K562 (cell line): ENCODE measurements around the gene PIP5K1B. TPM values are rescaled to one million over a fixed set of nuclear protein-coding genes. Genes with fewer than 3 reads are reported as not detected.

Experiments used
- CBFA2T3 ChIP-seq: fragments of 450-650 bp; IDR thresholded peaks from 2 replicates; pipeline ENCODE4 v1.6.1; 2017
- CREB1 ChIP-seq, 2 experiments: sonication (generic) in 1 of 2; formaldehyde crosslinking in 1 of 2; IDR thresholded peaks; 2 replicates each; pipeline versions ENCODE4 v1.6.1 to v1.8.0; 2012 to 2022; ENCODE audit warnings: inconsistent platforms in 1 of 2, mild to moderate bottlenecking in 1 of 2, missing genetic modification reagents in 1 of 2, moderate library complexity in 1 of 2
- L3MBTL2 ChIP-seq: fragments of 450-650 bp; IDR thresholded peaks from 2 replicates; pipeline ENCODE4 v1.6.1; 2016; ENCODE audit warnings: mild to moderate bottlenecking, moderate library complexity
- MTA1 ChIP-seq: fragments of 450-650 bp; IDR thresholded peaks from 2 replicates; pipeline ENCODE4 v1.6.1; 2017; ENCODE audit warnings: borderline replicate concordance
- NR2C1 ChIP-seq, 2 experiments: fragments of 450-650 bp; IDR thresholded peaks; 2 replicates each; pipeline ENCODE4 v1.6.1; 2017; ENCODE audit warnings: mild to moderate bottlenecking in 2 of 2, antibody characterized with exemption in 1 of 2, inconsistent platforms in 1 of 2, missing compliant biosample characterization in 1 of 2, missing genetic modification characterization in 1 of 2
- polyA plus RNA-seq, 8 experiments: library from polyadenylated mRNA; depleted of rRNA in 4 of 8; stranded (reverse) in 5 of 8; unstranded in 3 of 8; fragments of >200 nt; fragmentation: Nextera tagmentation in 2 of 8; fragmentation: Illumina TruSeq in 1 of 8; extraction: Ambion mirVana in 2 of 8; extraction: Trizol in 1 of 8; gene quantifications; 2 replicates each; pipeline versions ENCODE4 v1.2.1 to v1.2.3, GENCODE V29; 2011 to 2014; ENCODE audit warnings: inconsistent platforms in 1 of 8, missing spikeins in 1 of 8
- total RNA-seq, 7 experiments: library from RNA; depleted of rRNA in 6 of 7; stranded (reverse); fragments of >200 nt in 6 of 7; fragmentation: Illumina TruSeq in 2 of 7; extraction: Trizol in 2 of 7; gene quantifications; 2 replicates each; pipeline versions ENCODE4 v1.2.1 to v1.2.3, GENCODE V29; 2011 to 2021; ENCODE audit warnings: low replicate concordance in 1 of 7
- TF ChIP-seq, protein P1 (sequence below): fragments of 450-650 bp; IDR thresholded peaks from 2 replicates; pipeline ENCODE4 v1.6.1; 2016; ENCODE audit warnings: mild to moderate bottlenecking, moderate library complexity
- TF ChIP-seq, protein P2 (sequence below): sonication (generic); formaldehyde crosslinking; IDR thresholded peaks from 2 replicates; pipeline ENCODE4 v1.9.0; 2022; ENCODE audit warnings: mild to moderate bottlenecking, missing genetic modification reagents
- TF ChIP-seq, protein P3 (sequence below): fragments of 450-650 bp; formaldehyde crosslinking; IDR thresholded peaks from 2 replicates; pipeline ENCODE4 v1.4.0; 2020; ENCODE audit warnings: mild to moderate bottlenecking, mixed read lengths

Gene PIP5K1B
- total and polyA plus RNA-seq, 9 of the 15 experiments (the other 6 are each of a cell fraction or from before 2014, with no cell fraction given) = 3.1 to 12.9 (median 7.4) TPM

DNA sequence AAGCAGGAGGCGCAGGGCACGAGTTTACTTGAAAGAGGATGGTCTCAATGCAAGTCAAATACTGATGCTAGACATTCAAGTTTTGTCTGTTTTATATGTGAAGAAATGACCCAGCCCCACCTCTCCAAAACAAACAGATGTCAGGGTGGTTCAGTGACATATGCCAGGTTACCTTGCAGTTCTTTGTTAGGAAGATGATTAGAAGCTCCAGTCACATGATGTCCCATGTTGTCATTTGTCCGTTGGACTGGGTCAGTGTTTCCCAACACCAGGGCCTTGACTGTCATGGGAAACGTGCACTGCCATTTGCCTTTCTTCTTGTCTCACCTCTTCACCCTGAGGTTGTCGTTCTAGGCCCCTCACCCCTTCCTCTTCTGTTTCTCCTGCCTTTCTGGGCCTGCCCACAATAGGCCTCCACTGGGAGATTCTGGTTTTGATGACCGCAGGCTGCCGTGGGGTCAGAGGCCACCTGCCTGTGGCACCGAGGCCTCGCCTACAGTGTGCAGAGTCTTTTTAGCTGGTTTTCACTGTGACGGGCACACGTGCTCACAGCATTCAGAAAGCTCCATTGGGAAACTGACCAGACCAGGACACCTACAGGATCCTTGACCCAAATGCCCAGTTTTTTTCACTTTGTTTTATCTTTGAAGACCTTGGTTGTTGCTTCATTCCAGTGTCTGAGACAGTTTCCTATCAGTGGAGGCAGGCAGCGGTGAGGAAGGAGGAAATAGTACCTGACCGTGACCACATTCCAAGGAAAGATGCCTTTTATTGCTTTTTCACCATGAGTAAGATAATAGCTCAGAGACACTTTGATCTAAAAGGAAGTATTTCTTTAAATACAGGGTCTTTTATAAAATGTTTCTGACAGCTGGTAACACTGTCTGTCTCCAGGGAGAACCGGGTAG lies 123.1 kb downstream of the PIP5K1B start (continued):
- TF ChIP-seq, protein P1, sequence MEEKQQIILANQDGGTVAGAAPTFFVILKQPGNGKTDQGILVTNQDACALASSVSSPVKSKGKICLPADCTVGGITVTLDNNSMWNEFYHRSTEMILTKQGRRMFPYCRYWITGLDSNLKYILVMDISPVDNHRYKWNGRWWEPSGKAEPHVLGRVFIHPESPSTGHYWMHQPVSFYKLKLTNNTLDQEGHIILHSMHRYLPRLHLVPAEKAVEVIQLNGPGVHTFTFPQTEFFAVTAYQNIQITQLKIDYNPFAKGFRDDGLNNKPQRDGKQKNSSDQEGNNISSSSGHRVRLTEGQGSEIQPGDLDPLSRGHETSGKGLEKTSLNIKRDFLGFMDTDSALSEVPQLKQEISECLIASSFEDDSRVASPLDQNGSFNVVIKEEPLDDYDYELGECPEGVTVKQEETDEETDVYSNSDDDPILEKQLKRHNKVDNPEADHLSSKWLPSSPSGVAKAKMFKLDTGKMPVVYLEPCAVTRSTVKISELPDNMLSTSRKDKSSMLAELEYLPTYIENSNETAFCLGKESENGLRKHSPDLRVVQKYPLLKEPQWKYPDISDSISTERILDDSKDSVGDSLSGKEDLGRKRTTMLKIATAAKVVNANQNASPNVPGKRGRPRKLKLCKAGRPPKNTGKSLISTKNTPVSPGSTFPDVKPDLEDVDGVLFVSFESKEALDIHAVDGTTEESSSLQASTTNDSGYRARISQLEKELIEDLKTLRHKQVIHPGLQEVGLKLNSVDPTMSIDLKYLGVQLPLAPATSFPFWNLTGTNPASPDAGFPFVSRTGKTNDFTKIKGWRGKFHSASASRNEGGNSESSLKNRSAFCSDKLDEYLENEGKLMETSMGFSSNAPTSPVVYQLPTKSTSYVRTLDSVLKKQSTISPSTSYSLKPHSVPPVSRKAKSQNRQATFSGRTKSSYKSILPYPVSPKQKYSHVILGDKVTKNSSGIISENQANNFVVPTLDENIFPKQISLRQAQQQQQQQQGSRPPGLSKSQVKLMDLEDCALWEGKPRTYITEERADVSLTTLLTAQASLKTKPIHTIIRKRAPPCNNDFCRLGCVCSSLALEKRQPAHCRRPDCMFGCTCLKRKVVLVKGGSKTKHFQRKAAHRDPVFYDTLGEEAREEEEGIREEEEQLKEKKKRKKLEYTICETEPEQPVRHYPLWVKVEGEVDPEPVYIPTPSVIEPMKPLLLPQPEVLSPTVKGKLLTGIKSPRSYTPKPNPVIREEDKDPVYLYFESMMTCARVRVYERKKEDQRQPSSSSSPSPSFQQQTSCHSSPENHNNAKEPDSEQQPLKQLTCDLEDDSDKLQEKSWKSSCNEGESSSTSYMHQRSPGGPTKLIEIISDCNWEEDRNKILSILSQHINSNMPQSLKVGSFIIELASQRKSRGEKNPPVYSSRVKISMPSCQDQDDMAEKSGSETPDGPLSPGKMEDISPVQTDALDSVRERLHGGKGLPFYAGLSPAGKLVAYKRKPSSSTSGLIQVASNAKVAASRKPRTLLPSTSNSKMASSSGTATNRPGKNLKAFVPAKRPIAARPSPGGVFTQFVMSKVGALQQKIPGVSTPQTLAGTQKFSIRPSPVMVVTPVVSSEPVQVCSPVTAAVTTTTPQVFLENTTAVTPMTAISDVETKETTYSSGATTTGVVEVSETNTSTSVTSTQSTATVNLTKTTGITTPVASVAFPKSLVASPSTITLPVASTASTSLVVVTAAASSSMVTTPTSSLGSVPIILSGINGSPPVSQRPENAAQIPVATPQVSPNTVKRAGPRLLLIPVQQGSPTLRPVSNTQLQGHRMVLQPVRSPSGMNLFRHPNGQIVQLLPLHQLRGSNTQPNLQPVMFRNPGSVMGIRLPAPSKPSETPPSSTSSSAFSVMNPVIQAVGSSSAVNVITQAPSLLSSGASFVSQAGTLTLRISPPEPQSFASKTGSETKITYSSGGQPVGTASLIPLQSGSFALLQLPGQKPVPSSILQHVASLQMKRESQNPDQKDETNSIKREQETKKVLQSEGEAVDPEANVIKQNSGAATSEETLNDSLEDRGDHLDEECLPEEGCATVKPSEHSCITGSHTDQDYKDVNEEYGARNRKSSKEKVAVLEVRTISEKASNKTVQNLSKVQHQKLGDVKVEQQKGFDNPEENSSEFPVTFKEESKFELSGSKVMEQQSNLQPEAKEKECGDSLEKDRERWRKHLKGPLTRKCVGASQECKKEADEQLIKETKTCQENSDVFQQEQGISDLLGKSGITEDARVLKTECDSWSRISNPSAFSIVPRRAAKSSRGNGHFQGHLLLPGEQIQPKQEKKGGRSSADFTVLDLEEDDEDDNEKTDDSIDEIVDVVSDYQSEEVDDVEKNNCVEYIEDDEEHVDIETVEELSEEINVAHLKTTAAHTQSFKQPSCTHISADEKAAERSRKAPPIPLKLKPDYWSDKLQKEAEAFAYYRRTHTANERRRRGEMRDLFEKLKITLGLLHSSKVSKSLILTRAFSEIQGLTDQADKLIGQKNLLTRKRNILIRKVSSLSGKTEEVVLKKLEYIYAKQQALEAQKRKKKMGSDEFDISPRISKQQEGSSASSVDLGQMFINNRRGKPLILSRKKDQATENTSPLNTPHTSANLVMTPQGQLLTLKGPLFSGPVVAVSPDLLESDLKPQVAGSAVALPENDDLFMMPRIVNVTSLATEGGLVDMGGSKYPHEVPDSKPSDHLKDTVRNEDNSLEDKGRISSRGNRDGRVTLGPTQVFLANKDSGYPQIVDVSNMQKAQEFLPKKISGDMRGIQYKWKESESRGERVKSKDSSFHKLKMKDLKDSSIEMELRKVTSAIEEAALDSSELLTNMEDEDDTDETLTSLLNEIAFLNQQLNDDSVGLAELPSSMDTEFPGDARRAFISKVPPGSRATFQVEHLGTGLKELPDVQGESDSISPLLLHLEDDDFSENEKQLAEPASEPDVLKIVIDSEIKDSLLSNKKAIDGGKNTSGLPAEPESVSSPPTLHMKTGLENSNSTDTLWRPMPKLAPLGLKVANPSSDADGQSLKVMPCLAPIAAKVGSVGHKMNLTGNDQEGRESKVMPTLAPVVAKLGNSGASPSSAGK = peak; percentile 38; the same call in 1 of the 2 replicates
- TF ChIP-seq NR2C1 (IDR thresholded peaks at IDR 0.05) (peak; percentile 54), NR2C1 (tag; IDR thresholded peaks at IDR 0.05) (peak; percentile 63), CBFA2T3 (peak; percentile 39), L3MBTL2 (peak; percentile 41; the same call in 1 of the 2 replicates), MTA1 (no peak), CREB1 (IDR thresholded peaks at IDR 0.05) (0 out of 2 replicates have a peak, but pooled peaks have one; percentile 20), CREB1 (CRISPR knock-in tag; IDR thresholded peaks at IDR 0.05) (no peak)
- TF ChIP-seq, protein P2, sequence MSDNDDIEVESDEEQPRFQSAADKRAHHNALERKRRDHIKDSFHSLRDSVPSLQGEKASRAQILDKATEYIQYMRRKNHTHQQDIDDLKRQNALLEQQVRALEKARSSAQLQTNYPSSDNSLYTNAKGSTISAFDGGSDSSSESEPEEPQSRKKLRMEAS (CRISPR knock-in tag) = peak; percentile 37; the same call in 1 of the 2 replicates
- TF ChIP-seq, protein P3, sequence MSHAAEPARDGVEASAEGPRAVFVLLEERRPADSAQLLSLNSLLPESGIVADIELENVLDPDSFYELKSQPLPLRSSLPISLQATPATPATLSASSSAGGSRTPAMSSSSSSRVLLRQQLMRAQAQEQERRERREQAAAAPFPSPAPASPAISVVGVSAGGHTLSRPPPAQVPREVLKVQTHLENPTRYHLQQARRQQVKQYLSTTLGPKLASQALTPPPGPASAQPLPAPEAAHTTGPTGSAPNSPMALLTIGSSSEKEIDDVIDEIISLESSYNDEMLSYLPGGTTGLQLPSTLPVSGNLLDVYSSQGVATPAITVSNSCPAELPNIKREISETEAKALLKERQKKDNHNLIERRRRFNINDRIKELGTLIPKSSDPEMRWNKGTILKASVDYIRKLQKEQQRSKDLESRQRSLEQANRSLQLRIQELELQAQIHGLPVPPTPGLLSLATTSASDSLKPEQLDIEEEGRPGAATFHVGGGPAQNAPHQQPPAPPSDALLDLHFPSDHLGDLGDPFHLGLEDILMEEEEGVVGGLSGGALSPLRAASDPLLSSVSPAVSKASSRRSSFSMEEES (CRISPR knock-in tag) = peak; percentile 50
